ENCODE measurements around the gene MRO.
"Not testable (repeated sequence)": the region's sequence is repeated elsewhere in the genome, so short reads cannot be mapped to it uniquely, and the experiment has no call there.

Gene MRO

DNA sequence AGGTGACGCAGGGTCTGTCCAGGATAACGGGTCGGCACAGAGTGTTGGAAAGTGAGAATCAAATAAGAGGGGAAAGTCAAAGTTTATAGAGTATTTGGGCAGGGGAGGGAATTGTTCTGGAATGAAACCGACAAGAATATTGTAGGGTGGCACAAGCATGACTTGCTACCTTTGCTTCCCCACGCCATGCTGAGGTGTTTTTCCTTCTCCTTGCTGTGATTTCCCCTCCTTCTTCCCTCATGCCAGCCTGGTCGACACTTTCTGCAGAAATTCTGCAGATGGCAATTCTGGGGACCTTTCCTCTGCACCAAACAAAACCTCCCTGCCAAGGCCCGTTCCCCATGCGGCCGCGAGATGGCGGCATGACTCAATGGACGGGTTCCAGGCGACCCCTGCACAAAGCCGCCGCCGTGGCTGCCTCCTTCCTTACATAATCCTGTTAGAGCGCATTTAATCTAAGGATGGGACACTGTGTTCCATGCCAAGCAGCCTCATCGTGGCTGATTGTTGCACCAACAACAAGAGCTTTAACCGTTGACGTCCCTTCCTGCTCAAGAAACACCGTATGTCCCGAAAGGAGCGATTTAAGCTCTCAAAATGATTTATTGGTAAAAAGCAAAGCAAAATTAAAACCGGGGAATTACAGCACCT lies at the start of gene MRO:
Gene MRO (minus strand): TSS at position 289 of the 651 bp plus-strand sequence. CDS start 10,616 bp downstream, outside the sequence.
- Histone ChIP-seq H3K27me3 (ENCODE audit: control insufficient read depth, insufficient read depth, low read length) (no peaks in the 10 kb centered on the region), H3K4me3 (ENCODE audit: low read length) (peak within 1 kb of the TSS; percentile 42), H3K9ac (ENCODE audit: low read length) (peak within 1 kb of the TSS; percentile 60), H3K9me3 (ENCODE audit: control insufficient read depth, low read length) (no peaks in the 10 kb centered on the region), H3K4me1 (ENCODE audit: control insufficient read depth, insufficient read depth, low read length) (no peaks in the 10 kb centered on the region), H3K36me3 (ENCODE audit: control insufficient read depth, insufficient read depth, low read length) (no peaks in the 10 kb centered on the region)

DNA sequence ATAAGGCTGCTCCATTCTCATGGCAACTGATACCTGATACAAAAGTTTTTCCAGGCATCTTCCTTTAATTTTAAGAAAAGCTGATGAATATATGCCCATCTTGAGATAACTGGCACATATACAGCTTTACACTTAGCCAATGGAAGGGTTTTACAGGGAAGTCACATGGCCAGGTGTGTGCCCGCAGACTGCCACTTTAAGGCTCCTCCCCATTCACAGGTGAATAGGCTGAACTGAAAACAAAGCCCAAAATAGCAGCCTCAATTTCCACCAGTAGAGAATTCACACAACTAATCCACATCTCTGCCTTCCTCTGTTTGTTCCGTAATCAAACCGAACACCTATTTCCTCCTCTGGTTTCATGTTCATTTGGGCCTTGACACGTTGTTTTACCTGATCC lies 49.3 kb upstream of the MRO start:
- no peak overlapping the region for H3K9ac ChIP-seq (ENCODE audit: low read length)
- no peaks in the 10 kb centered on the region for H3K9me3 ChIP-seq (ENCODE audit: control insufficient read depth, low read length)

GRCh38 chr18:50866765-50867164 lies 46.9 kb upstream of the MRO start:
- Histone ChIP-seq H3K4me1 (ENCODE audit: control insufficient read depth, insufficient read depth, low read length) (peaks cover 13% of the 10 kb centered on the region), H3K4me3 (ENCODE audit: low read length) (no peak overlapping the region), H3K9me3 (ENCODE audit: control insufficient read depth, low read length) (no peaks in the 10 kb centered on the region)

More for the DNA sequence above, 49.3 kb upstream of the MRO start:
- peaks cover 13% of the 10 kb centered on the region for H3K4me1 ChIP-seq (ENCODE audit: control insufficient read depth, insufficient read depth, low read length)
- H3K36me3 ChIP-seq (ENCODE audit: control insufficient read depth, insufficient read depth, low read length) = no peaks in the 10 kb centered on the region
- H3K4me3 ChIP-seq (ENCODE audit: low read length) = no peak overlapping the region
- no peaks in the 10 kb centered on the region for H3K27me3 ChIP-seq (ENCODE audit: control insufficient read depth, insufficient read depth, low read length)

DNA sequence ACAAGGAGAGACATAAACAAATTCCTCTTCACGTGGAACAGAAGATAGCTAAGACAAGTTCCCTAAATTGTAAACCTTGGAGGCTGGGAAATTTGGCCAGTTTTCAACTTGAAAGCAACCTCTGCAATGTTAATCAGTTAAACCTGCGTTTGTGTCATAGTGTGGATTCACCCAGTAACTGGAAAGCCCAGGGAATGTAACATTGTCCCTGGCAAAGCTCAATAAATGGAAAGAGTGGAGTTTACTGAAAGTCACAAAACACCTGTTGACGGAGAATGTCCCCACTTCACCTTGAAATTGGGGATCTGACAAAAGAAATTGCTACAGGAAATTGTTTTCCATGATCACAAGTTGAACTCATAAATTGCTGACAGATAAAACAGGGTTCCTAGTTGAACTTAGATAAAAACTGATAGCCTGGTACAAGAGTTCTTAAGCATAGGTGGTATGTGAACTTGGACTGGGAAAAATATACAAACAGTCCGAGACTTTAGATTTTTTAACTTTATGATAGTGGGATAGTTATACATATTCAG lies 44.1 kb upstream of the MRO start:
- no peak overlapping the region for H3K9ac ChIP-seq (ENCODE audit: low read length)
- H3K9me3 ChIP-seq (ENCODE audit: control insufficient read depth, low read length) = no peaks in the 10 kb centered on the region
- H3K4me1 ChIP-seq (ENCODE audit: control insufficient read depth, insufficient read depth, low read length) = no peaks in the 10 kb centered on the region
- no peaks in the 10 kb centered on the region for H3K27me3 ChIP-seq (ENCODE audit: control insufficient read depth, insufficient read depth, low read length)
- H3K4me3 ChIP-seq (ENCODE audit: low read length) = no peak overlapping the region
- no peaks in the 10 kb centered on the region for H3K36me3 ChIP-seq (ENCODE audit: control insufficient read depth, insufficient read depth, low read length)

More at GRCh38 chr18:50866765-50867164, 46.9 kb upstream of the MRO start:
- no peak overlapping the region for H3K9ac ChIP-seq (ENCODE audit: low read length)
- H3K27me3 ChIP-seq (ENCODE audit: control insufficient read depth, insufficient read depth, low read length) = no peaks in the 10 kb centered on the region
- no peaks in the 10 kb centered on the region for H3K36me3 ChIP-seq (ENCODE audit: control insufficient read depth, insufficient read depth, low read length)

DNA sequence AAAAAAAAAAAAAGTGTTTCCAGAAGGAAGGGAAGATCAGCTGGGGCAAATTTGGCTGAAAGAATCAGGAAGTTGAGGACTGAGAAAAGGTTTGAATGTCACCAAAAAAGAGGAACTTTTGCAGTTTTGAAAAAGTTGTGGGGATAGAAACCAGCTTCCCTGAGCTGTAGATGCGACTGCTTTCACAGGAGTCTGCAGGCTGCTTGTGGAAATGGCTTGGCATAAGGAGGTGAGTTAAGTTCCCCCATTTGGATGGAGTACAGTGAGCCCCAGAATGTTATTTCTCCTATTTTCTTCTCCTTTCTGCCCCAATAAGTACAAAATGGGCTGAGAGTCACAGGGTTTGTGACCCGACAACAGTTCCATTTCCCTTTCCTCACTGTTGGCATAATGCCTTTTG lies 42.6 kb upstream of the MRO start:
- no peak overlapping the region for H3K9ac ChIP-seq (ENCODE audit: low read length)
- H3K4me3 ChIP-seq (ENCODE audit: low read length) = no peak overlapping the region
- no peaks in the 10 kb centered on the region for H3K4me1 ChIP-seq (ENCODE audit: control insufficient read depth, insufficient read depth, low read length)
- no peaks in the 10 kb centered on the region for H3K36me3 ChIP-seq (ENCODE audit: control insufficient read depth, insufficient read depth, low read length)
- no peaks in the 10 kb centered on the region for H3K27me3 ChIP-seq (ENCODE audit: control insufficient read depth, insufficient read depth, low read length)
- no peaks in the 10 kb centered on the region for H3K9me3 ChIP-seq (ENCODE audit: control insufficient read depth, low read length)

GRCh38 chr18:50861617-50862016 lies 41.8 kb upstream of the MRO start:
- no peaks in the 10 kb centered on the region for H3K4me1 ChIP-seq (ENCODE audit: control insufficient read depth, insufficient read depth, low read length)
- no peaks in the 10 kb centered on the region for H3K36me3 ChIP-seq (ENCODE audit: control insufficient read depth, insufficient read depth, low read length)
- H3K9ac ChIP-seq (ENCODE audit: low read length) = no peak overlapping the region
- H3K27me3 ChIP-seq (ENCODE audit: control insufficient read depth, insufficient read depth, low read length) = no peaks in the 10 kb centered on the region
- H3K9me3 ChIP-seq (ENCODE audit: control insufficient read depth, low read length) = no peaks in the 10 kb centered on the region
- H3K4me3 ChIP-seq (ENCODE audit: low read length) = no peak overlapping the region

DNA sequence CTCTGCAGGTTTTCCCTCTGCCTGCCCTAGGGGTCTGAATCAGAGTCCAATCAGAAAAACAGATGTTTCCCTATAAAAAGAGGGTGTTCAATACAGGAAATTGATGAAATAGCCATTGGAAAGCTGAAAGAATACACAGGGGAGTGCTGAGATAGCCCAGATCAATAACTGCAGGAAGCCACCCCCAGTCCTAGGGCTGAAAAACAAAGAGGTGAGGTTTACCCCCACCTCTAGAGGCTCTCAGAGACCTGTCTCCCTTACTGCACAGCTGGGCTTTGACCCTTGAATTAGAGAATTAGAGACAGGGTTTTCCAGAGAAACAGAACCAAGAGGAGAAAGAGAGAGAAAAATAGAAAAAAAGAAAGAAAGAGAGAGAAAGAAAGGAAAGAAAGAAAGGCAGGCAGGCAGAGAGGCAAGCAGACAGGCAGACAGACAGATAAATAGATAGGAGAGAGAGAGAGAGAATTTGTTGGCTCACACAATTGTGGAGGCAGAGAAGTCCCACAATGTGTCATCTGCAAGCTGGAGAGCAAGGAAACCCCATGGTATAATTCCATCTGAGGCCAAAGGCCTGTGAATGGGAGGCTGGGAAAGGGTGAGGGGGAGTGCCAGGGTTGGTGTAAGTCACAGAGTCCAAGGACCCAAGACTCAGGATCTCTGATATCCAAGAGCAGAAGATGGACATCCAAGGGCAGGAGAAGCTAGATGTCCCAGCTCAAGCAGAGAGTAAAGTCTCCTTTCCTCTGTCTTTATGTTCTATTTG lies 40.2 kb upstream of the MRO start:
- no peak overlapping the region for H3K4me3 ChIP-seq (ENCODE audit: low read length)
- no peaks in the 10 kb centered on the region for H3K27me3 ChIP-seq (ENCODE audit: control insufficient read depth, insufficient read depth, low read length)
- H3K9ac ChIP-seq (ENCODE audit: low read length) = no peak overlapping the region
- H3K9me3 ChIP-seq (ENCODE audit: control insufficient read depth, low read length) = no peaks in the 10 kb centered on the region
- H3K4me1 ChIP-seq (ENCODE audit: control insufficient read depth, insufficient read depth, low read length) = peaks cover under 1% of the 10 kb centered on the region
- no peaks in the 10 kb centered on the region for H3K36me3 ChIP-seq (ENCODE audit: control insufficient read depth, insufficient read depth, low read length)

GRCh38 chr18:50857694-50858093 lies 37.9 kb upstream of the MRO start:
- Histone ChIP-seq H3K9me3 (ENCODE audit: control insufficient read depth, low read length) (no peaks in the 10 kb centered on the region), H3K36me3 (ENCODE audit: control insufficient read depth, insufficient read depth, low read length) (no peaks in the 10 kb centered on the region), H3K4me1 (ENCODE audit: control insufficient read depth, insufficient read depth, low read length) (peaks cover 14% of the 10 kb centered on the region), H3K9ac (ENCODE audit: low read length) (no peak overlapping the region), H3K27me3 (ENCODE audit: control insufficient read depth, insufficient read depth, low read length) (no peaks in the 10 kb centered on the region), H3K4me3 (ENCODE audit: low read length) (no peak overlapping the region)

DNA sequence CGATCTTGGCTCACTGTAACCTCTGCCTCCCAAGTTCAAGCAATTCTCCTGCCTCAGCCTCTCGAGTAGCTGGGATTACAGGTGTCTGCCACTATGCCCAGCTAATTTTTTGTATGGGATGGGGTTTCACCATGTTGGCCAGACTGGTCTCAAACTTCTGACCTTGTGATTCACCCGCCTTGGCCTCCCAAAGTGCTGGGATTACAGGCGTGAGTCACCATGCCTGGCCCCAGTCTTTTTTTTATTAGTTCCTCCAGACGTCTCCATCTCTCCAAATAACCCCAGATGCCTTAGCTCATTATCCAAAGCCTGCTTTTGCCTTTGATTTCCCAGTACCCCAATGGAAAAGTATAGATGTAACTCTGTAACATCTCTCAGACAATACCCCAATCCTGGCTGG lies 37.4 kb upstream of the MRO start:
- H3K4me1 ChIP-seq (ENCODE audit: control insufficient read depth, insufficient read depth, low read length) = peaks cover 14% of the 10 kb centered on the region
- not testable (repeated sequence) for H3K4me3 ChIP-seq (ENCODE audit: low read length); H3K36me3 ChIP-seq (ENCODE audit: control insufficient read depth, insufficient read depth, low read length); H3K9ac ChIP-seq (ENCODE audit: low read length); H3K27me3 ChIP-seq (ENCODE audit: control insufficient read depth, insufficient read depth, low read length); H3K9me3 ChIP-seq (ENCODE audit: control insufficient read depth, low read length)

DNA sequence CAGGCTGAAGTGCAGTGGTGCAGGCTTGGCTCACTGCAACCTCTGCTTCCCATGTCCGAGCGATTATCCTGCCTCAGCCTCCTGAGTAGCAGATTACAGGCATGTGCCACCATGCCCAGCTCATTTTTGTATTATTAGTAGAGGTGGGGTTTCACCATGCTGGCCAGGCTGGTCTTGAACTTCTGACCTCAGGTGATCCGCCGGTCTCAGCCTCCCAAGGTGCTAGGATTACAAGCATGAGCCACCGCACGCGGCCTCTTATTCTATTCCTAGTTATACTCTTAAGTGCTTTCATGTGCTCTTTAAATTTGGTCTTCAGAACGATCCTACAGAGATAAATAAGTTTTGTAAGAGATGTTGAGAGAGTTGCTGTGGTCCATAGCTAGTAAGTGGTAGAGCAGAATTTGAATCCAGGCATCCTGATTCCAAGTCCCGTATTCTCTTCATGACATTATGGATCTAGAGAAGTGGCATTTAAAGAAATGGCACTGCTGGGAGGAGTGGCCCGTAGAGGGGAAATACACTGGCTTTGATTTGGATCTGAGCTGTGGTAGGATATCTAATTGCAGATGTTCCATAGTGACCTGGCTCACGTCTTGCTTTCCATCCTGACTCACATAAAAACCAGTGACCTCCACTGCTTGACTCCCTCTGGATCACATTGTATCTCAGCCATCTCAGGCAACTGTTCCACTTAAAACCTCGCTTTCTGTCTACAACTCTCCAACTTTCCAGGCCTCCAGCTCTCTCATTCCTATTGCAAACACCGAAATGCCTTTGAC lies 36.4 kb upstream of the MRO start:
- H3K9me3 ChIP-seq (ENCODE audit: control insufficient read depth, low read length) = no peaks in the 10 kb centered on the region
- no peaks in the 10 kb centered on the region for H3K36me3 ChIP-seq (ENCODE audit: control insufficient read depth, insufficient read depth, low read length)
- no peak overlapping the region for H3K9ac ChIP-seq (ENCODE audit: low read length)
- peaks cover 14% of the 10 kb centered on the region for H3K4me1 ChIP-seq (ENCODE audit: control insufficient read depth, insufficient read depth, low read length)
- H3K27me3 ChIP-seq (ENCODE audit: control insufficient read depth, insufficient read depth, low read length) = no peaks in the 10 kb centered on the region
- H3K4me3 ChIP-seq (ENCODE audit: low read length) = no peak overlapping the region

DNA sequence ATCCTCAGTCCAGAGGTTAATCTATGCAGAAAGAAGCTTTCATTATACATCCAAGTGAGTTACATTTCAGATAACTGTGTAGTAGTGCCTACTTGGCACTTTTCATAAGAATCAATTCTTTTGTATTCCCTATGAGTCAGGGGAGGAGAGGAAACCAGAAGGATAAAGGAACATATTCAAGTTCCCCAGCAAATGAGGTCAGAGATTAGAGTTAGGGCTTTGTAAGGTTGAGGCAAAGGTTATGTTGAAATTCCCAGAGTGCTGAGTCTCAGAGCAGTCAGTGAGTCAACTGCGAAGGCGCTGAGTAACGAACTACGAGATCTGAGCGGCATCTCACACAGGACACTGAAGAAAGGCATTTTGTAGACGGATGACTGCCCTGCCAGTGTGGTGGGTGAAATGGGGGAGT lies 34.1 kb upstream of the MRO start:
- Histone ChIP-seq H3K9me3 (ENCODE audit: control insufficient read depth, low read length) (no peaks in the 10 kb centered on the region), H3K9ac (ENCODE audit: low read length) (no peak overlapping the region), H3K36me3 (ENCODE audit: control insufficient read depth, insufficient read depth, low read length) (no peaks in the 10 kb centered on the region), H3K27me3 (ENCODE audit: control insufficient read depth, insufficient read depth, low read length) (no peaks in the 10 kb centered on the region), H3K4me3 (ENCODE audit: low read length) (no peak overlapping the region), H3K4me1 (ENCODE audit: control insufficient read depth, insufficient read depth, low read length) (peaks cover 14% of the 10 kb centered on the region)
